OCI-LY3 (cell line): ENCODE results near the gene ACSBG1.

Experiments
- CTCF ChIP-seq: fragments of 200-600, 300-600 bp; sonication (generic); IDR thresholded peaks from 2 replicates; pipeline ENCODE4 v1.5.1; 2014; ENCODE audit warnings: antibody characterized with exemption, low read length, low read depth
- EZH2phosphoT487 ChIP-seq: fragments of 200-600 bp; shearing (Covaris generic); IDR thresholded peaks from 2 replicates; pipeline ENCODE4 v1.6.1; 2018; ENCODE audit warnings: antibody characterized with exemption, mixed run types, low read depth

DNA sequence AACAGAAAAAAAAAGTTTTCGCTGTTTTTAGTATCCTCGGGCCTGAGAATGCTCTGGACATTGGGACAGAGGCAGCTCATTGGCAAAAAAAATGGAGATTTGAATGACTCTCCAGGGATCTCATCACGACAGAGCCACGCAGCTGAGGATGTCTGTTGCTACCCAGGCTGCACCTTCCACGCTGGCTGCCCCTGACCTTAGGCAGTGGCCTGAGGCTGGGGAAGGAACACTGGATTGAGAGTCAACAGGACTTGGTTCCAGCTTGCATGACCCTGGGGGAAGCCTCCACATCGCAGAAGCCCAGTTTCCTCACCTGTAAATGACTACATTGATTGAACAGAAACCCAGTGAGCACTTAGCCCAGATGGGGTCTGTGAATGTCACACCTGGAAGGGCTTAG, 8.7 kb upstream of the ACSBG1 start:
- TF ChIP-seq CTCF (no peak), EZH2phosphoT487 (no peak)
